ENCODE results near the gene SIGLEC14. TPM values are rescaled to one million over a fixed set of nuclear protein-coding genes. Genes with fewer than 3 reads are reported as not detected.

Gene SIGLEC14
- total and polyA plus RNA-seq, 2 donors (not counting 3 experiments of a cell fraction or from before 2014, with no cell fraction given): 0.10 TPM; not detected in 1

DNA sequence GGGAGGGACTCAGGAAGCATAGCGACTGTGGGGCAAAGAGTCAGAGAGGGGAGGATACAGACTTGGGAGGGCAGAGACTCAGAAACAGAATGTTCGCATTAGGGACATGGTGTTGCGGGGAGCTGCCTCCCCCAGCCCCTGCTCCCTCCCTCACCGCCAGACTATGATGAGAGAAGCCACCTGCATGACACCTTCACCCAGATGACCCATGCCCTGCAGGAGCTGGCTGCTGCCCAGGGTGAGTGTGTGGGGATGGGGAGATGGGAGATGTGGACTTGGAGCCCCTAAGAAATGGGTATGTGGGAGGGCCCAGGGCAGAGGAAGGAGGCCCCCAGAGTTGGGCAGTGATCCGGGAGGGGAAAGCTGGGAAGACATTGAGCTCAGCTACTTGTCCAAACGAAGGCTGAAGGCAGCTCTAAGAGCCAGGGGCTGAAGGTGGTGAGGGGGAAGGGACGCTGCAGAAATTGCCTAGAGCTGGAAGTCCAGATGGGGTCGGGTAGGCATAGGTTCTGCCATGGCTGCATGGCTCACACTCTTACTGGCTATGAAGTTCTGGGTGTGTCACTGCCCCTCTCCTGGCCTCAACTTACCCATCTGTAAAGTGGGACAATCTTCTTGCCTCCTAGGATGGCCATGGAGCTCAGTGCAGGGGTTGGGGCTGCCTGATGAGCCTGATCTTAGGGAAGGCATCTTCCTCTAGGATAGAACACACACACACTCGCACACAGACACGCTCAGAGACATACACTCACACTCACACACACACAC is 47.9 kb upstream of the SIGLEC14 start:
- Histone ChIP-seq H3K79me2 (ENCODE audit: control insufficient read depth, insufficient read depth, low read length) (peaks cover 74% of the 10 kb centered on the region), H3K4me2 (ENCODE audit: insufficient read depth, low read length) (no peak overlapping the region), H3K4me3 (replicated peaks in 1 of 3; ENCODE audit: insufficient read depth in 1 of 3, low read depth in 1 of 3, low read length in 3 of 3) (no peak overlapping the region), H3K27ac (ENCODE audit: insufficient read depth, low read depth, low read length) (no peak overlapping the region), H2AFZ (ENCODE audit: low read depth, low read length) (no peak overlapping the region), H3K9ac (replicated peaks; ENCODE audit: extremely low read depth, insufficient read depth, low read length) (no peak overlapping the region), H3K9me3 (replicated peaks; ENCODE audit: control insufficient read depth, insufficient read depth, low read length) (no peaks in the 10 kb centered on the region), H3K9me1 (replicated peaks; ENCODE audit: control insufficient read depth, extremely low read depth, insufficient read depth, low read length) (no peaks in the 10 kb centered on the region), H4K20me1 (replicated peaks; ENCODE audit: control insufficient read depth, extremely low read depth, insufficient read depth, low read length) (peaks cover 5% of the 10 kb centered on the region), H3K36me3 (ENCODE audit: control insufficient read depth in 2 of 2, extremely low read depth in 1 of 2, insufficient read depth in 2 of 2, low read length in 2 of 2) (peaks cover 17 to 46% of the 10 kb centered on the region in 2 experiments), H3K4me1 (ENCODE audit: control insufficient read depth, extremely low read depth, insufficient read depth, low read length) (peaks cover 10% of the 10 kb centered on the region), H3K27me3 (ENCODE audit: control insufficient read depth in 2 of 2, insufficient read depth in 2 of 2, low read length in 2 of 2) (no peaks in the 10 kb centered on the region)
- ChIA-PET CTCF (no interaction called here), POLR2A (no interaction called here)
- TF ChIP-seq MYC (IDR thresholded peaks at IDR 0.05; ENCODE audit: low read depth, low read length): no peak
- no peak for TF ChIP-seq GATA2 (IDR thresholded peaks at IDR 0.05; ENCODE audit: insufficient read depth, insufficient read length, low read depth, low read length)
- TF ChIP-seq EZH2 (IDR thresholded peaks at IDR 0.05; ENCODE audit: borderline replicate concordance, low read depth, low read length, severe bottlenecking): no peak
- no peak for TF ChIP-seq JUN (IDR thresholded peaks at IDR 0.05; ENCODE audit: borderline replicate concordance, insufficient read depth, insufficient read length, low read depth)
- TF ChIP-seq, protein P1, sequence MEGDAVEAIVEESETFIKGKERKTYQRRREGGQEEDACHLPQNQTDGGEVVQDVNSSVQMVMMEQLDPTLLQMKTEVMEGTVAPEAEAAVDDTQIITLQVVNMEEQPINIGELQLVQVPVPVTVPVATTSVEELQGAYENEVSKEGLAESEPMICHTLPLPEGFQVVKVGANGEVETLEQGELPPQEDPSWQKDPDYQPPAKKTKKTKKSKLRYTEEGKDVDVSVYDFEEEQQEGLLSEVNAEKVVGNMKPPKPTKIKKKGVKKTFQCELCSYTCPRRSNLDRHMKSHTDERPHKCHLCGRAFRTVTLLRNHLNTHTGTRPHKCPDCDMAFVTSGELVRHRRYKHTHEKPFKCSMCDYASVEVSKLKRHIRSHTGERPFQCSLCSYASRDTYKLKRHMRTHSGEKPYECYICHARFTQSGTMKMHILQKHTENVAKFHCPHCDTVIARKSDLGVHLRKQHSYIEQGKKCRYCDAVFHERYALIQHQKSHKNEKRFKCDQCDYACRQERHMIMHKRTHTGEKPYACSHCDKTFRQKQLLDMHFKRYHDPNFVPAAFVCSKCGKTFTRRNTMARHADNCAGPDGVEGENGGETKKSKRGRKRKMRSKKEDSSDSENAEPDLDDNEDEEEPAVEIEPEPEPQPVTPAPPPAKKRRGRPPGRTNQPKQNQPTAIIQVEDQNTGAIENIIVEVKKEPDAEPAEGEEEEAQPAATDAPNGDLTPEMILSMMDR (IDR thresholded peaks at IDR 0.05; ENCODE audit: extremely low read depth in 1 of 2, insufficient read depth in 1 of 2, low read depth in 1 of 2, low read length in 2 of 2): no peak
- TF ChIP-seq, protein P2, sequence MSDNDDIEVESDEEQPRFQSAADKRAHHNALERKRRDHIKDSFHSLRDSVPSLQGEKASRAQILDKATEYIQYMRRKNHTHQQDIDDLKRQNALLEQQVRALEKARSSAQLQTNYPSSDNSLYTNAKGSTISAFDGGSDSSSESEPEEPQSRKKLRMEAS (IDR thresholded peaks at IDR 0.05; ENCODE audit: insufficient read depth, insufficient read length): no peak
- no peak for TF ChIP-seq POLR2A (IDR thresholded peaks at IDR 0.05; ENCODE audit: low read depth, low read length)
- no peak for TF ChIP-seq FOS (IDR thresholded peaks at IDR 0.05; ENCODE audit: borderline replicate concordance, insufficient read depth, low read length)
- TF ChIP-seq POLR2AphosphoS5 (IDR thresholded peaks at IDR 0.05; ENCODE audit: insufficient read depth, low read depth, low read length): no peak
- intact Hi-C loops (cut with micrococcal nuclease): no loop called here
- no peak for DNase-seq (ENCODE audit: low read depth, low spot score)
- dilution Hi-C loops (cut with MboI; ENCODE audit: extremely low pct_ligation_motif_present, low sequenced_read_pairs): no loop called here
- no peak for FAIRE-seq
- BruUV-seq (replicated peaks): no TSS peak
